RWPE1 (cell line): ENCODE data around the gene GPC6.

Experiments
- CTCF ChIA-PET: fragments of 350-600 bp; sonication (Branson Sonifier 250); formaldehyde crosslinking; extraction: SDS; loops from one replicate; lab custom pipeline; 2021; lab: Yijun Ruan, JAX
- POLR2A ChIA-PET: fragments of 400-600 bp; formaldehyde crosslinking; extraction: SDS; loops from one replicate; lab custom pipeline; 2020; ENCODE audit warnings: antibody characterized with exemption; ENCODE audit not compliant: low non-redundant PET; lab: Yijun Ruan, JAX
- DNase-seq: peaks from one replicate; pipeline ENCODE4 v3.0.0; 2012; ENCODE audit warnings: low spot score
- H3K27ac ChIP-seq: fragments of 450-650 bp; 2 replicates; pipeline ENCODE4 v1.5.1; 2017
- TF ChIP-seq, protein P1 (sequence below): fragments of 450-650 bp; conservative IDR thresholded peaks from 2 replicates; pipeline ENCODE4 v1.5.1; 2017; ENCODE audit warnings: low read depth, mild to moderate bottlenecking

Gene GPC6

DNA sequence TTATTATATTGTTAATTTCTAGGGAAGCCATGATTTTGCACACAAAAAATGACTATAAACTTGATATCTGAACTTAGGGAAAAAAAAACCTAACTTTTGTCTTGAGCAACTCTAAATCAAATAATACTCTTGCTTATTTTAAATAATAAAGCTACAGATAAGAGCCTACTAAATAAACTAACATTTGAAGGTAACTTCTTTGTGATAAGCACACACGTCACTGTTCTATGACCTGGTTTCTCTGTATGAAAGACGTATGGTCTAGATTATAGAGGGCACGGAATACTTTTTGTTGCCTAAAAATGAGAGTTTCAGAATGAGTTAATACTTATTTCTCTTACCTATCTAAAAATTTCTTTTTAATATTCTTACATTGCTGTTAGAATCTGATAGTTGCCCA, 649.6 kb downstream of the GPC6 start:
- H3K27ac ChIP-seq = no peak overlapping the region
- no peak for DNase-seq
- CTCF ChIA-PET = no interaction called here
- TF ChIP-seq, protein P1, sequence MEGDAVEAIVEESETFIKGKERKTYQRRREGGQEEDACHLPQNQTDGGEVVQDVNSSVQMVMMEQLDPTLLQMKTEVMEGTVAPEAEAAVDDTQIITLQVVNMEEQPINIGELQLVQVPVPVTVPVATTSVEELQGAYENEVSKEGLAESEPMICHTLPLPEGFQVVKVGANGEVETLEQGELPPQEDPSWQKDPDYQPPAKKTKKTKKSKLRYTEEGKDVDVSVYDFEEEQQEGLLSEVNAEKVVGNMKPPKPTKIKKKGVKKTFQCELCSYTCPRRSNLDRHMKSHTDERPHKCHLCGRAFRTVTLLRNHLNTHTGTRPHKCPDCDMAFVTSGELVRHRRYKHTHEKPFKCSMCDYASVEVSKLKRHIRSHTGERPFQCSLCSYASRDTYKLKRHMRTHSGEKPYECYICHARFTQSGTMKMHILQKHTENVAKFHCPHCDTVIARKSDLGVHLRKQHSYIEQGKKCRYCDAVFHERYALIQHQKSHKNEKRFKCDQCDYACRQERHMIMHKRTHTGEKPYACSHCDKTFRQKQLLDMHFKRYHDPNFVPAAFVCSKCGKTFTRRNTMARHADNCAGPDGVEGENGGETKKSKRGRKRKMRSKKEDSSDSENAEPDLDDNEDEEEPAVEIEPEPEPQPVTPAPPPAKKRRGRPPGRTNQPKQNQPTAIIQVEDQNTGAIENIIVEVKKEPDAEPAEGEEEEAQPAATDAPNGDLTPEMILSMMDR = no peak
- POLR2A ChIA-PET = no interaction called here

DNA sequence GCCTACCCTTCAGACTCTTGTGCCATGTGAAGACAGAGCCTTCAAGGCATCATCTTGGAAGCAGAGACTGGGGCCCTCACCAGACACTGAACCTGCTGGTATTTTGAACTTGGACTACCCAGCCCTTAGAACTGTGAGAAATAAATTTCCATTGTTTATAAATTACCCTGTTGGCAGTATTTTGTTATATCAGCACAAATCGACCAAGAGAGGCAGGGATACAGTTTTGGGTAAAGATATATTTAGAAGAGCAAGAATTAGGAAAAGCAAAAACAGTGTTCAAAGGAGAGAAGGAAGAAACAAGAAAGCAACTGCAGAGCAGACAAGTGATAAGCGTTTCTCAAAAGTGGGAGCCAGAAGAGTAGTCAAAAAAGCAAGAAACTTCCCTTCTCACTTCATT, 652.1 kb downstream of the GPC6 start:
- CTCF ChIA-PET = no interaction called here
- POLR2A ChIA-PET = no interaction called here
- no peak overlapping the region for H3K27ac ChIP-seq
- no peak for DNase-seq
- TF ChIP-seq, protein P1 = no peak

DNA sequence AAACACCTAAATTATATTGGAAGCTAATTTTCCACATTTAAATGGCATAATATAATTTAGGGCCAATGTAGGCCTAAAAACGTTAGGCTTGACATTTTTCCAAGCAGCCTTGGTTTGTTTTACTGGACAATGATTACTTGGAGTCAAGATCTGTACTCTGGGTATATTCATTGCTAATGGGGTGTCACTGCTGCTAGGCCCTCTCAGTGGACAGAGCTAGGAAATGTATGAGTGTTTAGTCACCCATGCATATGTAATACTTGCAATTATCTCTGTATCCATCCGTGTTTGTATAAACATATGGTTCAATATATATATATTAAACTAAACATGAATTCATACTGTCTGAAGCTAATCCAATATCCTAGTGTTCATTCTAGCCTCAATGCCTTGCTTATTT, 654.8 kb downstream of the GPC6 start:
- no peak overlapping the region for H3K27ac ChIP-seq
- DNase-seq = no peak
- ChIA-PET CTCF (no interaction called here), POLR2A (no interaction called here)
- TF ChIP-seq, protein P1 = no peak

DNA sequence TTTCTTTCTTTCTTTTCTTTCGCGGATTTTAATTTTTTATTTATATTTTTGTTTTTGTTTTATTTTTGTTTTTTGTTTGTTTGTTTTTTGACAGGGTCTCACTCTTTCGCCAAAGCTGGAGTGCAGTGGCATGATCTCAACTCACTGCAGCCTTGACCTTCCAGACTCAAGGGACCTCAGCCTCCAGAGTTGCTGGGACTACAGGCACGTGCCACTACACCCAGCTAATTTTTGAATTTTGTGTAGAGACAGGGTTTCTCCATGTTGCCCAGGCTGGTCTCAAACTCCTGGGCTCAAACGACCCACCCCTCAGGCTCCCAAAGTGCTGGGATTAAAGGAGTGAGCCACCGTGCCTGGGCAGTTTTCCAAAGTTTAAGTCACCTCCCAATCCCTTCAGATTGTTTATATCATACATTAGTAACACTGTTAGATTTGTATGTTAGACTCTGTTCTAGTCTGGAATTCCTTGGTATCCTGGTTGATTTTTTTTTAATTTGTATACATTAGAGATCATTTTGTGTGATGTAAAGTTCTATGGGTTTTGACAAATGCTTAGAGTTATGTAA, 655.6 kb downstream of the GPC6 start:
- no peak for DNase-seq
- TF ChIP-seq, protein P1 = no peak
- POLR2A ChIA-PET = no interaction called here
- CTCF ChIA-PET = no interaction called here
- H3K27ac ChIP-seq = no peak overlapping the region

DNA sequence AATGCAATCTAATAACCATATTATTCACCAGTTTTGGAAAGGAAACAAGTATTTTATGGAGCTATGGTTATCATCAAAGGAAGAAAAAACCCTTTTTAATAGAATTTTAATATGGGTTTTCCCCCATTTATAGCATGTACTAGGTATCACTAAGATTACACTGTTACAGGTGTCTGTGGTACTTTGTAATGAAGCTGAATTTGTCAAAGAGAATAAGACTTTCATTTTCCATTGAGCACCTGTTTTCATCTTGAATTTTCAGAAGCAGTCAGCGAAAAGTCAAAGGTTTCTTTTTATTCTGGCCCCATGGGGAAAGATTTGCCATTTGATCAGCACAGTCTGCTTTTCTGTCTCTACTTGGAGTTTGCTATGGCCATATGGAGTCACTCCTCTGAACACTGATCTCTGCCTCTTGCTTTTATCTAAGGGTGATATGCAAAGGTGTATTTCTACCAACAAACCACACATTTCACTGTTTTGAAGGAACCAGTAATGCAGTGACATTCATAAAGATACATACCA, 662.9 kb downstream of the GPC6 start:
- H3K27ac ChIP-seq = no peak overlapping the region
- no peak for DNase-seq
- TF ChIP-seq, protein P1 = no peak
- ChIA-PET POLR2A (no interaction called here), CTCF (no interaction called here)

DNA sequence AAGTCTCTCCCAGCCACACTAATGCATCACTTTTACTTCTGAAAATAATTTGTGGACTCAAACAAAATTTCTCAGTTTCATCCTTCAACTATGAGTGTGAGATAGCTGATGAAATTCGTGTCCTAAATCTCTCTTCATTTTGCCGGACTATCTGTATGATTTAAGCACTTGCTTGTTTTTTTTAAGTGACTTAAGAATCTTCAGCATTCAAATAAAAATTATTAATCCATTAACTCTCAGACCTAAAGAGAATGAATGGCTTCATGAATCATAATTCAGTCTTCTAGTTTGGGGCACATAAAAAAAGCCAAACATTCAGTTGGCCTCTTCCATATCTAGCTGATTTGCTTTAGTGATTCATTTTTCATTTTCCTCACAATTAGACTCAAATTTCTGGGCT, 673.4 kb downstream of the GPC6 start:
- ChIA-PET CTCF (no interaction called here), POLR2A (no interaction called here)

More for the DNA sequence above, 673.4 kb downstream of the GPC6 start:
- TF ChIP-seq, protein P1 = no peak
- no peak for DNase-seq
- H3K27ac ChIP-seq = no peak overlapping the region
